IMR-90 (cell line): ENCODE results near the gene MKNK2. TPM values are rescaled to one million over a fixed set of nuclear protein-coding genes. Genes with fewer than 3 reads are reported as not detected.

Experiments
- ATAC-seq: fragments of 200-7000 bp; cut with Tn5 transposase; 2 replicates; pipeline ENCODE4 v1.9.1; 2020; ENCODE audit warnings: low read depth, mild to moderate bottlenecking, moderate library complexity
- BruUV-seq: library from RNA; stranded (reverse); fragments of 400-500 nt; replicated peaks from 2 replicates; lab custom pipeline; 2021; lab: Mats Ljungman, UMichigan
- CTCF ChIA-PET: fragments of 300-600 bp; formaldehyde crosslinking; extraction: SDS; loops from one replicate; lab custom pipeline; 2021; ENCODE audit warnings: antibody characterized with exemption; lab: Yijun Ruan, JAX
- POLR2A ChIA-PET: fragments of 300-600 bp; sonication (Branson Sonifier 250); formaldehyde crosslinking; loops from one replicate; lab custom pipeline; 2022; ENCODE audit warnings: antibody characterized with exemption; ENCODE audit not compliant: unreplicated experiment; lab: Charles Lee
- DNase-seq: peaks from one replicate; pipeline ENCODE4 v3.0.0; 2013
- H2AFZ ChIP-seq: replicated peaks from 2 replicates; pipeline ENCODE3; 2013; ENCODE audit warnings: low read length, mild to moderate bottlenecking; ENCODE audit not compliant: poor library complexity
- H2AK5ac ChIP-seq: 2 replicates; pipeline ENCODE4 v1.6.1; 2013; ENCODE audit warnings: low read depth, low read length, inconsistent platforms
- H2AK9ac ChIP-seq: replicated peaks from 2 replicates; pipeline ENCODE3; 2013; ENCODE audit warnings: mild to moderate bottlenecking, low read depth, low read length, moderate library complexity; ENCODE audit not compliant: poor library complexity
- H2BK120ac ChIP-seq: 2 replicates; pipeline ENCODE4 v1.6.1; 2013; ENCODE audit warnings: low read depth, low read length, inconsistent platforms
- H2BK15ac ChIP-seq: 3 replicates; pipeline ENCODE4 v1.6.1; 2013; ENCODE audit warnings: low read depth, low read length, inconsistent platforms
- H2BK20ac ChIP-seq: 2 replicates; pipeline ENCODE4 v1.6.1; 2013; ENCODE audit warnings: low read depth, mild to moderate bottlenecking, inconsistent platforms, low read length, moderate library complexity
- H2BK5ac ChIP-seq: 2 replicates; pipeline ENCODE4 v1.6.1; 2013; ENCODE audit warnings: mild to moderate bottlenecking, low read depth, low read length, inconsistent platforms; ENCODE audit not compliant: poor library complexity, severe bottlenecking
- H3K14ac ChIP-seq: replicated peaks from 2 replicates; pipeline ENCODE4 v1.6.1; 2013; ENCODE audit warnings: low read depth, low read length, inconsistent platforms
- H3K18ac ChIP-seq: 2 replicates; pipeline ENCODE4 v1.6.1; 2013; ENCODE audit warnings: low read depth, low read length, control low read depth
- H3K23ac ChIP-seq: 2 replicates; pipeline ENCODE4 v1.6.1; 2013; ENCODE audit warnings: low read depth, low read length, inconsistent platforms
- H3K27ac ChIP-seq: 2 replicates; pipeline ENCODE4 v1.5.1; 2013; ENCODE audit warnings: mild to moderate bottlenecking, control low read depth, low read length; ENCODE audit not compliant: insufficient read depth
- H3K27me3 ChIP-seq: 2 replicates; pipeline ENCODE4 v1.6.1; 2013; ENCODE audit warnings: low read length; ENCODE audit not compliant: control insufficient read depth, insufficient read depth
- H3K36me3 ChIP-seq: 2 replicates; pipeline ENCODE4 v1.6.1; 2013; ENCODE audit warnings: low read length, mixed read lengths; ENCODE audit not compliant: control insufficient read depth, insufficient read depth
- H3K4ac ChIP-seq: 2 replicates; pipeline ENCODE4 v1.6.1; 2013; ENCODE audit warnings: low read depth, low read length, inconsistent platforms
- H3K4me1 ChIP-seq: 2 replicates; pipeline ENCODE4 v1.6.1; 2013; ENCODE audit warnings: low read length, mixed read lengths; ENCODE audit not compliant: control insufficient read depth, insufficient read depth
- H3K4me2 ChIP-seq: 2 replicates; pipeline ENCODE4 v1.6.1; 2013; ENCODE audit warnings: low read depth, mild to moderate bottlenecking, control low read depth, low read length, moderate library complexity
- H3K4me3 ChIP-seq: 2 replicates; pipeline ENCODE4 v1.5.1; 2013; ENCODE audit warnings: low read depth, mild to moderate bottlenecking, control low read depth, low read length, moderate library complexity; ENCODE audit not compliant: insufficient read depth
- H3K56ac ChIP-seq: 2 replicates; pipeline ENCODE4 v1.6.1; 2013; ENCODE audit warnings: low read length, inconsistent platforms; ENCODE audit not compliant: insufficient read depth; ENCODE audit errors: extremely low read depth
- H3K79me1 ChIP-seq, 2 experiments: 2 replicates each; pipeline ENCODE4 v1.6.1; 2013; ENCODE audit warnings: low read length in 2 of 2, inconsistent platforms in 1 of 2, low read depth in 1 of 2
- H3K9ac ChIP-seq: 2 replicates; pipeline ENCODE4 v1.6.1; 2013; ENCODE audit warnings: low read depth, low read length, control low read depth
- H3K9me1 ChIP-seq: 2 replicates; pipeline ENCODE4 v1.6.1; 2013; ENCODE audit warnings: low read length, inconsistent platforms; ENCODE audit not compliant: insufficient read depth
- H3K9me3 ChIP-seq: 2 replicates; pipeline ENCODE4 v1.6.1; 2013; ENCODE audit warnings: low read length; ENCODE audit not compliant: control insufficient read depth, insufficient read depth
- H4K20me1 ChIP-seq: 2 replicates; pipeline ENCODE4 v1.6.1; 2013; ENCODE audit warnings: low read length, inconsistent platforms; ENCODE audit not compliant: insufficient read depth
- H4K5ac ChIP-seq: 2 replicates; pipeline ENCODE4 v1.6.1; 2013; ENCODE audit warnings: mild to moderate bottlenecking, low read depth, low read length, control low read depth
- H4K8ac ChIP-seq, 2 experiments: 2 replicates each; pipeline ENCODE4 v1.6.1; 2013; ENCODE audit warnings: low read depth in 2 of 2, low read length in 2 of 2, control low read depth in 1 of 2, inconsistent platforms in 1 of 2
- H4K91ac ChIP-seq: 2 replicates; pipeline ENCODE4 v1.6.1; 2013; ENCODE audit warnings: low read depth, low read length, inconsistent platforms; ENCODE audit not compliant: insufficient read depth
- BHLHE40 ChIP-seq: fragments of 150-350 bp; IDR thresholded peaks from 2 replicates; pipeline ENCODE4 v1.6.1; 2016; ENCODE audit warnings: mild to moderate bottlenecking, low read depth, low read length
- CEBPB ChIP-seq: IDR thresholded peaks from 2 replicates; pipeline ENCODE4 v1.6.1; 2012; ENCODE audit warnings: low read depth, low read length, improper control_type of control experiment
- CHD1 ChIP-seq: IDR thresholded peaks from 2 replicates; pipeline ENCODE4 v1.6.1; 2012; ENCODE audit warnings: low read depth, low read length, improper control_type of control experiment
- CTCF ChIP-seq: conservative IDR thresholded peaks from 2 replicates; pipeline ENCODE4 v1.5.1; 2012; ENCODE audit warnings: mild to moderate bottlenecking, low read depth, low read length, improper control_type of control experiment
- ELK1 ChIP-seq: fragments of 150-350 bp; IDR thresholded peaks from 2 replicates; pipeline ENCODE4 v1.6.1; 2016; ENCODE audit warnings: low read depth, mild to moderate bottlenecking, low read length, moderate library complexity, borderline replicate concordance
- FOS ChIP-seq: fragments of 150-350 bp; IDR thresholded peaks from 2 replicates; pipeline ENCODE4 v1.6.1; 2016; ENCODE audit warnings: low read depth, low read length
- MAFK ChIP-seq: IDR thresholded peaks from 2 replicates; pipeline ENCODE4 v1.6.1; 2012; ENCODE audit warnings: low read depth, low read length, improper control_type of control experiment
- MXI1 ChIP-seq: IDR thresholded peaks from 2 replicates; pipeline ENCODE4 v1.6.1; 2012; ENCODE audit warnings: low read depth, mild to moderate bottlenecking, low read length, moderate library complexity, borderline replicate concordance
- NFE2L2 ChIP-seq: fragments of 150-350 bp; IDR thresholded peaks from 2 replicates; pipeline ENCODE4 v1.6.1; 2016; ENCODE audit warnings: low read depth, mild to moderate bottlenecking, low read length
- POLR2A ChIP-seq: IDR thresholded peaks from 2 replicates; pipeline ENCODE4 v1.6.1; 2012; ENCODE audit warnings: mild to moderate bottlenecking, low read depth, low read length
- RAD21 ChIP-seq: IDR thresholded peaks from 2 replicates; pipeline ENCODE4 v1.6.1; 2012; ENCODE audit warnings: low read length, improper control_type of control experiment
- RCOR1 ChIP-seq: IDR thresholded peaks from 2 replicates; pipeline ENCODE4 v1.6.1; 2012; ENCODE audit warnings: mild to moderate bottlenecking, low read length, improper control_type of control experiment; ENCODE audit not compliant: insufficient replicate concordance
- RFX5 ChIP-seq: IDR thresholded peaks from 2 replicates; pipeline ENCODE4 v1.8.0; 2012; ENCODE audit warnings: low read depth, mild to moderate bottlenecking, low read length, moderate library complexity
- USF2 ChIP-seq: fragments of 150-350 bp; IDR thresholded peaks from 2 replicates; pipeline ENCODE4 v1.6.1; 2017; ENCODE audit warnings: mild to moderate bottlenecking, antibody characterized with exemption, low read length, low read depth
- WGBS, 2 experiments: methylation state at CpG; one replicate each; pipeline versions ENCODE4 v1.1.5 to v1.1.7; 2013; ENCODE audit warnings: missing lambda C conversion rate in 2 of 2; ENCODE audit not compliant: insufficient read length in 1 of 2; ENCODE audit errors: extremely low coverage in 2 of 2; 5-methylcytosine and 5-hydroxymethylcytosine counted together
- dilution Hi-C: fragments of 300-500 bp; cut with HindIII; formaldehyde crosslinking; loops from one replicate; pipeline ENCODE4 v1.14.3; 2018; ENCODE audit warnings: low sequenced_read_pairs; ENCODE audit not compliant: unreplicated experiment
- in situ Hi-C: fragments of 300-500 bp; cut with MboI; formaldehyde crosslinking; loops from 3 replicates; pipeline ENCODE4 v1.14.3; 2019; ENCODE audit warnings: low sequenced_read_pairs, inconsistent platforms, mixed read lengths
- intact Hi-C: fragments of 100-400 bp; cut with micrococcal nuclease; formaldehyde crosslinking; loops from 2 replicates; pipeline ENCODE4 v1.10.0; 2022
- polyA plus RNA-seq, 3 experiments: library from polyadenylated mRNA; depleted of rRNA; stranded (reverse); fragments of >200 nt; gene quantifications; 2 replicates each; pipeline ENCODE4 v1.2.3, GENCODE V29; 2012; ENCODE audit warnings: low replicate concordance in 1 of 3
- total RNA-seq: library from RNA; depleted of rRNA; stranded (reverse); fragments of >200 nt; gene quantifications from 2 replicates; pipeline ENCODE4 v1.2.3, GENCODE V29; 2012

The MKNK2 gene
- total and polyA plus RNA-seq, 2 of the 4 experiments (the other 2 are of a cell fraction), result 21.9 to 31.8 TPM

DNA sequence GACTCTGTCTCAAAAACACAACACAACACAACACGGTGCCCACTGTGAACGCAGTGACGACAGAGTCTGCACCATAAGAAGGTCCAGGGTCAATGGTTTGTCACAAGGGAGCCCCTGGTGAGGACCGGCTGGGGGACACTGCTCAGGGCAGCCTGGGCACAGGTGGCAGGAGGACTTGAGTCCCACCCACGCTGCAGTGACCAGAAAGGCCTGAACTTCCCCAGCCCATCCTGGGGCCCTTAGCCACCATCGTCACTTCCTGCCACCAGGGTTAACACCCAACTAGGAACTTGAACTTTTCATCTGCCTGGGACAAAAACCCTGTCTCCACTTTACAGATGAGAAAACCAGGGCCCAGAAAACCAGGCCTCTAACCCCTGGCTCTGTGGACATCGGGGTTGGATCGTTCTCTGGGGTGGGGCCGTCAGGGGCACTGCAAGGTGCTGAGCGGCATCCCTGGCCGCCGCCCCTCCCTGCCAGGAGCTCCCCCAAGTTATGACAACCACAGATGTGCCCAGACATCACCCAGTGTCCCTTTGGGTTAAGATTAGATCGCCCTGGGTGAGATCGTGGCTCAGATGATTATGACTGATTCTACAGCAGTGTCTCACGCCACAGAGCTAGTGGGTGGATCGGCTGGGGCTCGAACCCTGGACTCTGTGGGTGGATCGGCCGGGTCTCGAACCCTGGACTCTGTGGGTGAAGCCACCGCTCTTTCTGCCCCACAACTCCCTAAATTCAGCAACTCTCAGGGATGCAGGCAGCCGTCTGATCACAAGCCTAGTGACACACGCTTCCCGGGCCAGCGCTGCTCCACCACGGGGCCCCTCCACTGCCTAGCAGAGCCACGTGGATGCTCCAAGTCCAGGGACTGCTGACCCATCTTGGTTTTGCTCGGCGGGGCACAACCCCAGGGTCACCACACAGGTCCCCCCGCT, 31.1 kb upstream of the MKNK2 start:
- ATAC-seq (no peak), DNase-seq (no peak)
- no peak overlapping the region for H3K4ac ChIP-seq
- no peak overlapping the region for H4K5ac ChIP-seq
- no peaks in the 10 kb centered on the region for H3K9me3 ChIP-seq
- no peak overlapping the region for H4K91ac ChIP-seq
- H2BK20ac ChIP-seq, result no peak overlapping the region
- H3K36me3 ChIP-seq, result peaks cover 50% of the 10 kb centered on the region
- no peaks in the 10 kb centered on the region for H3K9me1 ChIP-seq
- H3K56ac ChIP-seq, result no peak overlapping the region
- peaks cover 24% of the 10 kb centered on the region for H4K20me1 ChIP-seq
- H3K23ac ChIP-seq, result no peak overlapping the region
- POLR2A ChIA-PET, result no interaction called here
- peak overlapping the region; percentile 55 for H2AK9ac ChIP-seq
- H2BK120ac ChIP-seq, result no peak overlapping the region
- no peak overlapping the region for H3K27ac ChIP-seq
- intact Hi-C loops (no loop called here), dilution Hi-C loops (no loop called here), in situ Hi-C loops (no loop called here)
- H3K79me1 ChIP-seq, result peaks cover 22 to 45% of the 10 kb centered on the region in 2 experiments; a peak in 3 of 4 replicates
- WGBS, 2 experiments, result 91% methylated on average over 11 of the region's 30 CpGs; no CpG with 5 or more reads in 1 of the 2 experiments
- H3K9ac ChIP-seq, result no peak overlapping the region
- H2BK15ac ChIP-seq, result no peak overlapping the region
- H3K4me2 ChIP-seq, result no peak overlapping the region
- H3K14ac ChIP-seq, result no peak overlapping the region
- H3K18ac ChIP-seq, result no peak overlapping the region
- TF ChIP-seq CTCF (no peak), MAFK (no peak), CHD1 (no peak), BHLHE40 (no peak), POLR2A (no peak), MXI1 (no peak), ELK1 (no peak), NFE2L2 (no peak), RFX5 (no peak), RAD21 (no peak), CEBPB (no peak), USF2 (no peak), RCOR1 (no peak), FOS (no peak)
- H2BK5ac ChIP-seq, result no peak overlapping the region
- no peaks in the 10 kb centered on the region for H3K4me1 ChIP-seq
- BruUV-seq, result no TSS peak
- no peak overlapping the region for H4K8ac ChIP-seq
- no peaks in the 10 kb centered on the region for H3K27me3 ChIP-seq
- H2AFZ ChIP-seq, result no peak overlapping the region
- CTCF ChIA-PET, result no interaction called here
- no peak overlapping the region for H3K4me3 ChIP-seq
- no peak overlapping the region for H2AK5ac ChIP-seq
